ENCODE measurements around the gene ARHGDIG. TPM values are rescaled to one million over a fixed set of nuclear protein-coding genes. Genes with fewer than 3 reads are reported as not detected.
A peak's percentile ranks its signal among the peaks of the same experiment; 100 is the strongest.

Gene ARHGDIG
- total RNA-seq, 1 donor from 2014 or later: not detected

DNA sequence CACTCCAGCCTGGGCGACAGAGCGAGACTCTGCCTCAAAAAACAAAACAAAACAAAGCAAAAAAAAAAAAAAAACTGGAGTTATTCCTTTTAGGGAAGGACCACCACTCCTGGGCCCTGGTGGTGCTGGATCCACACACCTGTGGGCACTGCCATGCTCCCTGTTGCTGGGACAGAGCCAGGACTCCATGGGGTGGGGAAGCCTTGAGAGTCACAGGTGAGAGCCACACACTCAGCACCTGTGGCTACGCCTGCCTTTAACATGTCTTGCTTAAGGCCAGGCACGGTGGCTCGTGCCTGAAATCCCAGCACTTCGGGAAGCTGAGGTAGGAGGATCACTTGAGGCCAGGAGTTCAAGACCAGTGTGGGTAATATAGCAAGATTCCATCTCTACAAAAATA, 20.8 kb downstream of the ARHGDIG start:
- H3K9ac ChIP-seq: no peak overlapping the region
- no peaks in the 10 kb centered on the region for H3K9me3 Mint-ChIP-seq
- no peak overlapping the region for H2AFZ ChIP-seq (replicated peaks)
- H3K36me3 Mint-ChIP-seq: peaks cover 4% of the 10 kb centered on the region
- H3K4me3 ChIP-seq: no peak overlapping the region
- no peak for DNase-seq (ENCODE audit: low spot score)
- no peaks in the 10 kb centered on the region for H3K4me1 Mint-ChIP-seq
- no peak overlapping the region for H3K27ac ChIP-seq
- no peak overlapping the region for H3K27ac Mint-ChIP-seq
- H3K79me2 ChIP-seq (ENCODE audit: low read depth): no peaks in the 10 kb centered on the region
- H3K4me3 Mint-ChIP-seq: no peak overlapping the region
- H3K9me3 ChIP-seq (ENCODE audit: low read depth): no peaks in the 10 kb centered on the region
- no peak overlapping the region for H3K4me2 ChIP-seq
- H3F3A ChIP-seq (ENCODE audit: low read depth): no peaks in the 10 kb centered on the region
- H3K27me3 ChIP-seq: no peaks in the 10 kb centered on the region
- no peaks in the 10 kb centered on the region for H3K27me3 Mint-ChIP-seq (ENCODE audit: insufficient read depth, low read depth)
- TF ChIP-seq EZH2phosphoT487 (IDR thresholded peaks at IDR 0.05) (no peak), EZH2 (IDR thresholded peaks at IDR 0.05) (no peak)
- TF ChIP-seq, protein P1, sequence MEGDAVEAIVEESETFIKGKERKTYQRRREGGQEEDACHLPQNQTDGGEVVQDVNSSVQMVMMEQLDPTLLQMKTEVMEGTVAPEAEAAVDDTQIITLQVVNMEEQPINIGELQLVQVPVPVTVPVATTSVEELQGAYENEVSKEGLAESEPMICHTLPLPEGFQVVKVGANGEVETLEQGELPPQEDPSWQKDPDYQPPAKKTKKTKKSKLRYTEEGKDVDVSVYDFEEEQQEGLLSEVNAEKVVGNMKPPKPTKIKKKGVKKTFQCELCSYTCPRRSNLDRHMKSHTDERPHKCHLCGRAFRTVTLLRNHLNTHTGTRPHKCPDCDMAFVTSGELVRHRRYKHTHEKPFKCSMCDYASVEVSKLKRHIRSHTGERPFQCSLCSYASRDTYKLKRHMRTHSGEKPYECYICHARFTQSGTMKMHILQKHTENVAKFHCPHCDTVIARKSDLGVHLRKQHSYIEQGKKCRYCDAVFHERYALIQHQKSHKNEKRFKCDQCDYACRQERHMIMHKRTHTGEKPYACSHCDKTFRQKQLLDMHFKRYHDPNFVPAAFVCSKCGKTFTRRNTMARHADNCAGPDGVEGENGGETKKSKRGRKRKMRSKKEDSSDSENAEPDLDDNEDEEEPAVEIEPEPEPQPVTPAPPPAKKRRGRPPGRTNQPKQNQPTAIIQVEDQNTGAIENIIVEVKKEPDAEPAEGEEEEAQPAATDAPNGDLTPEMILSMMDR (IDR thresholded peaks at IDR 0.05): no peak
- H3K4me1 ChIP-seq: no peaks in the 10 kb centered on the region
- no peaks in the 10 kb centered on the region for H3K36me3 ChIP-seq
- no peaks in the 10 kb centered on the region for H4K20me1 ChIP-seq (ENCODE audit: low read depth)

DNA sequence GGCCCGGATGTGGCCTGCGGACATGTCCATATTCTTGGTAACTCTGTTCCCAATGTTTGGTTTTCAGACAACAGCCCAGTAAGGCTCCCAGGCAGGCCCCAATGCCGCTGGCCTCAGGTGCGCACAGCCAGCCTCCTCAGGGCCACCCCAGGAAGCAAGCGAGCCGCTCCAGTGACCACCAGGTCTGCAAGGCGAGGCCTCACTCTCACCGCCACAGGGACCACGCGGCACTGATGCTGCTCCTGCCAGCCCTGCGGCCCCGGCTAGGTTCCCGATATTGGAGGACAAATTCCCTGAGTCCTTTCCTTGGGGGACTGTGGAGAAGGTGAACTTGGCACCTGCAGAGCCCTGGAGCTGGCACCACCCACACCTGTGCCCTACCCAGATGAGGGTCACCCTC, 21.6 kb downstream of the ARHGDIG start:
- Histone ChIP-seq H3K4me3 (no peak overlapping the region), H4K20me1 (ENCODE audit: low read depth) (no peaks in the 10 kb centered on the region), H3K27ac (no peak overlapping the region), H3K36me3 (no peaks in the 10 kb centered on the region), H3K4me1 (no peaks in the 10 kb centered on the region), H3K79me2 (ENCODE audit: low read depth) (no peaks in the 10 kb centered on the region), H3K27me3 (no peaks in the 10 kb centered on the region), H3K9ac (no peak overlapping the region), H3K4me2 (no peak overlapping the region), H2AFZ (replicated peaks) (no peak overlapping the region), H3K9me3 (ENCODE audit: low read depth) (no peaks in the 10 kb centered on the region), H3F3A (ENCODE audit: low read depth) (no peaks in the 10 kb centered on the region)
- Mint-ChIP-seq H3K4me3 (no peak overlapping the region), H3K27ac (no peak overlapping the region), H3K36me3 (peaks cover 4% of the 10 kb centered on the region), H3K9me3 (no peaks in the 10 kb centered on the region), H3K27me3 (ENCODE audit: insufficient read depth, low read depth) (no peaks in the 10 kb centered on the region), H3K4me1 (no peaks in the 10 kb centered on the region)
- TF ChIP-seq EZH2phosphoT487 (IDR thresholded peaks at IDR 0.05) (no peak), EZH2 (IDR thresholded peaks at IDR 0.05) (no peak)
- TF ChIP-seq, protein P1 (IDR thresholded peaks at IDR 0.05): no peak
- no peak for DNase-seq (ENCODE audit: low spot score)

DNA sequence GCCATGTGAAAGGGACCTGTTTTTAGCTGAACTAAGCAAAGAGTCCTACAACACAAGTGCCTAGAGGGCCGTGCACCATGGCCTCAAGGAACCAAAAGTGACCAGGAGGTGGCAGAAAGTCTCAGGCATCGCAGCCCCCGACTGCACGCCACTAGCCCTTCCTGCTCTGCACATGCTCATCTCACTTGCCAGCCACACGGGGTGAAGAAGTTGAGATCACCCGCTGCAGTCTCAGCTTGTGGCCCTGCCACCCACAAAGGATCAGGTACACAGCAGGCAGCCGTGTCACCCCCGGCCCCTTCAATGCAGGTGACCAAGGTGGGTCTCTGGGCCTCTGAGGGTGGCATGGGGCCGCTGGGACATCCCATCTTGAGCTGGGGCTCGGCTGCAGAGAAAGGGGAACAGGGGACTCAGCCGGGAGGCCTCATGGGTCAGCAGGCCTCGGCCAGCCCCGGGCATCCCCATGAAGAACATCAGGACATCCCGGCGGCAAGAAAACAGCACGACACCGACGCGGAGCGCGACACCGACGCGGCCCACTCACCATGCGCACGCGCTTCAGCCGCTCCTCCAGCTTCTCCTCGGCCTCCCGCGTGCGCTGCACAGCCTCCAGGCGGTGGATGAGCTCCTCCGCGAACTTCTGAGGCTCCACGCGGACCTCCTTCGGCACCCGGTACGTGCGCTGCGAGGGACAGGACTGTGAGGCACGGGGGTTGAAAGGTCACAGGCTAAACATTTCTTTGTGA, 23.5 kb downstream of the ARHGDIG start:
- Histone ChIP-seq H3K79me2 (ENCODE audit: low read depth) (no peaks in the 10 kb centered on the region), H2AFZ (replicated peaks) (no peak overlapping the region), H3K4me3 (no peak overlapping the region), H3K9me3 (ENCODE audit: low read depth) (no peaks in the 10 kb centered on the region), H3F3A (ENCODE audit: low read depth) (no peaks in the 10 kb centered on the region), H3K27ac (no peak overlapping the region), H3K36me3 (no peaks in the 10 kb centered on the region), H3K9ac (no peak overlapping the region), H3K4me1 (no peaks in the 10 kb centered on the region), H3K27me3 (no peaks in the 10 kb centered on the region), H3K4me2 (no peak overlapping the region), H4K20me1 (ENCODE audit: low read depth) (no peaks in the 10 kb centered on the region)
- Mint-ChIP-seq H3K4me3 (no peak overlapping the region), H3K36me3 (peaks cover 4% of the 10 kb centered on the region), H3K9me3 (no peaks in the 10 kb centered on the region), H3K27ac (no peak overlapping the region), H3K27me3 (ENCODE audit: insufficient read depth, low read depth) (no peaks in the 10 kb centered on the region), H3K4me1 (no peaks in the 10 kb centered on the region)
- TF ChIP-seq, protein P1 (IDR thresholded peaks at IDR 0.05): peak; percentile 17
- TF ChIP-seq EZH2phosphoT487 (IDR thresholded peaks at IDR 0.05) (no peak), EZH2 (IDR thresholded peaks at IDR 0.05) (no peak)
- DNase-seq (ENCODE audit: low spot score): peak; percentile 39
